GM12801 (cell line): ENCODE results near the gene ME2.

Experiments
- CTCF ChIP-seq: IDR thresholded peaks from one replicate; pipeline ENCODE4 v1.5.1; 2011; ENCODE audit warnings: control low read depth; ENCODE audit not compliant: insufficient read length; ENCODE audit errors: extremely low read depth

ME2 gene

GRCh38 chr18:50970006-50970405 lies 91.1 kb downstream of the ME2 start:
- TF ChIP-seq CTCF, result no peak

GRCh38 chr18:50973367-50974126 lies 94.6 kb downstream of the ME2 start:
- TF ChIP-seq CTCF, result no peak

GRCh38 chr18:50977037-50977760 lies 98.3 kb downstream of the ME2 start:
- TF ChIP-seq CTCF, result no peak

- no peak for TF ChIP-seq CTCF
Measured at GRCh38 chr18:50981381-50981780, 102.5 kb downstream of the ME2 start.

GRCh38 chr18:50982086-50982801 lies 103.3 kb downstream of the ME2 start:
- no peak for TF ChIP-seq CTCF

- no peak for TF ChIP-seq CTCF
Measured at GRCh38 chr18:50982802-50983179, 103.9 kb downstream of the ME2 start.

GRCh38 chr18:50986360-50987087 lies 107.6 kb downstream of the ME2 start:
- no peak for TF ChIP-seq CTCF
